Esophagus muscularis mucosa (tissue), 4 donors: Measurements from ENCODE around the gene BCL7C. TPM values are rescaled to one million over a fixed set of nuclear protein-coding genes. Genes with fewer than 3 reads are reported as not detected.
"Not testable (repeated sequence)": the region's sequence is repeated elsewhere in the genome, so short reads cannot be mapped to it uniquely, and the experiment has no call there.

Experiments
- DNase-seq: peaks from one replicate; pipeline ENCODE4 v3.0.0-alpha.2; 2017; ENCODE audit errors: extremely low spot score
- H3K27ac ChIP-seq, 4 donors: fragments of 200-600 bp; sonication (generic); replicated peaks in 1 of 4; 1 replicate in 3 of 4; 2 replicates in 1 of 4; pipeline ENCODE4 v1.5.1; 2016 to 2019; ENCODE audit warnings: mild to moderate bottlenecking in 1 of 4
- H3K27me3 ChIP-seq, 4 donors: fragments of 200-600 bp; sonication (generic); one replicate each; pipeline versions ENCODE4 v1.5.1 to v1.6.0; 2016 to 2019
- H3K36me3 ChIP-seq, 4 donors: fragments of 200-600 bp; sonication (generic); one replicate each; pipeline ENCODE4 v1.5.1; 2016 to 2019
- H3K4me1 ChIP-seq, 4 donors: fragments of 200-600 bp; sonication (generic); one replicate each; pipeline ENCODE4 v1.5.1; 2016 to 2019
- H3K4me3 ChIP-seq, 4 donors: fragments of 200-600 bp; sonication (generic); 1 replicate in 2 of 4; 2 replicates in 2 of 4; pipeline ENCODE4 v1.5.1; 2016 to 2019; ENCODE audit warnings: mild to moderate bottlenecking in 4 of 4, moderate library complexity in 1 of 4
- H3K9me3 ChIP-seq, 4 donors: fragments of 200-600 bp; sonication (generic); 1 replicate in 3 of 4; 2 replicates in 1 of 4; pipeline ENCODE4 v1.5.1; 2016 to 2019
- EP300 ChIP-seq: sonication (generic); formaldehyde crosslinking; IDR thresholded peaks from one replicate; pipeline ENCODE4 v1.6.1; 2017; ENCODE audit warnings: antibody characterized with exemption
- POLR2A ChIP-seq: fragments of 450-650 bp; IDR thresholded peaks from one replicate; pipeline ENCODE4 v1.6.1; 2017; ENCODE audit warnings: antibody characterized with exemption, moderate library complexity, mild to moderate bottlenecking, low read depth
- POLR2AphosphoS5 ChIP-seq, 2 donors: sonication (generic); formaldehyde crosslinking; IDR thresholded peaks; one replicate each; pipeline ENCODE4 v1.6.1; 2017; ENCODE audit warnings: antibody characterized with exemption in 2 of 2
- WGBS: methylation state at CpG from one replicate; pipeline ENCODE4 v1.1.5; 2018; 5-methylcytosine and 5-hydroxymethylcytosine counted together
- intact Hi-C: fragments of 100-400 bp; cut with DNase I; formaldehyde crosslinking; loops from one replicate; pipeline ENCODE4 v1.15.1; 2023
- total RNA-seq, 4 donors: library from RNA; depleted of rRNA; stranded (reverse); fragments of >200 nt; gene quantifications; one replicate each; pipeline versions ENCODE4 v1.1.0 to v1.2.1, GENCODE V29; 2016
- TF ChIP-seq, protein P1 (sequence below), 3 experiments: fragments of 200-600 bp in 2 of 3; fragments of 450-650 bp in 1 of 3; sonication (generic) in 2 of 3; IDR thresholded peaks; one replicate each; pipeline ENCODE4 v1.5.1; 2017 to 2019; ENCODE audit warnings: antibody characterized with exemption in 3 of 3, mild to moderate bottlenecking in 2 of 3, moderate library complexity in 1 of 3

BCL7C gene
- total RNA-seq, result 10 to 100 TPM; 42.1 to 57.9 (median 45.5) TPM

DNA sequence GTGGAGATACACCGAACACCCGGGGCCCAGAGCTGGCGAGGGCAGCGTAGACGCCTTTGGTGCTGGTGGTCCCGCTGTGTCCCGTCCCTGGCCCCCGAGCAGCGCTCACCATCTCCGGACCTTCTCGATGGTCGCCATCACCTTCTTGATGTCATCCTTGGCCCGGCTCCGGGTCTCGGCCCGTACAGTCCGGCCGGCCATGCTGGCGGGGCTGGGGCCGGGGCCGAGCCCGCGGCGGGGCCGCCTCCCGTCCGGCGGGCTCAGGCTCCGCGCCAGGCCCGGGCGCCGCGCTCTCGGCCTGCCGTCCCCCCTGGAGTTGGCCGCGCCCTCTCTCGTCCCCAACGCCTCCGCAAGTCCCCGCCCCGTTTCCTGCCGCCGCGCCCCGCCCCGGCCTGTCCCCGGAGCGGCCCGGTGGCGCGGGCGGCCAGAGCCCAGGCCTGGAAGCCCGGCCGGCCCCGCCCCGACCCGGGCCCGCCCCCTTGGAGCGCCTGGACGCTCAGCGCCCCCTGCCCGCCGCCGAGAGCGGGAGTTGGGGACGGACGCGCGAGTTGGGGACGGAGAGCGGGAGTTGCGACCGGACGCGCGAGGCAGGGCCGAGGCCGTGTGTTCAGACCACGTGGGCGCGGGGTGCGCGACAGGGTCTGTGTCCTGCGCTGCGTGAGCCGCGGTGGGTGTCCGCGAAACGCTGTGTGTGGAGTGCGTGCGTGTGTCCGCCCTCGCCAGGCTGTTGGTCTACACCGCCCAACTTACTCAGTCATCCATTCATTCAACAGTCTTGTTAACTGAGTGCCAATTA, at the start of gene BCL7C:
Gene BCL7C (minus strand): TSS at position 334 of the 796 bp plus-strand sequence. CDS start 133 bp downstream, at position 201.
- TF ChIP-seq EP300 (no peak), POLR2AphosphoS5 (IDR thresholded peaks at IDR 0.05) (peak; percentile 61 to 63), POLR2A (no peak)
- TF ChIP-seq, protein P1, sequence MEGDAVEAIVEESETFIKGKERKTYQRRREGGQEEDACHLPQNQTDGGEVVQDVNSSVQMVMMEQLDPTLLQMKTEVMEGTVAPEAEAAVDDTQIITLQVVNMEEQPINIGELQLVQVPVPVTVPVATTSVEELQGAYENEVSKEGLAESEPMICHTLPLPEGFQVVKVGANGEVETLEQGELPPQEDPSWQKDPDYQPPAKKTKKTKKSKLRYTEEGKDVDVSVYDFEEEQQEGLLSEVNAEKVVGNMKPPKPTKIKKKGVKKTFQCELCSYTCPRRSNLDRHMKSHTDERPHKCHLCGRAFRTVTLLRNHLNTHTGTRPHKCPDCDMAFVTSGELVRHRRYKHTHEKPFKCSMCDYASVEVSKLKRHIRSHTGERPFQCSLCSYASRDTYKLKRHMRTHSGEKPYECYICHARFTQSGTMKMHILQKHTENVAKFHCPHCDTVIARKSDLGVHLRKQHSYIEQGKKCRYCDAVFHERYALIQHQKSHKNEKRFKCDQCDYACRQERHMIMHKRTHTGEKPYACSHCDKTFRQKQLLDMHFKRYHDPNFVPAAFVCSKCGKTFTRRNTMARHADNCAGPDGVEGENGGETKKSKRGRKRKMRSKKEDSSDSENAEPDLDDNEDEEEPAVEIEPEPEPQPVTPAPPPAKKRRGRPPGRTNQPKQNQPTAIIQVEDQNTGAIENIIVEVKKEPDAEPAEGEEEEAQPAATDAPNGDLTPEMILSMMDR (IDR thresholded peaks at IDR 0.05), result peak; percentile 55 to 66 (median 55)
- WGBS, result no CpG with 5 or more reads among the region's 97 CpGs
- H3K4me1 ChIP-seq, result peaks cover 35 to 48% (median 44%) of the 10 kb centered on the region in 4 donors
- peaks cover 0 to 34% (median 32%) of the 10 kb centered on the region in 4 donors for H3K36me3 ChIP-seq
- H3K27me3 ChIP-seq, result no peaks in the 10 kb centered on the region
- peak within 1 kb of the TSS; percentile 96 to 99 (median 98) for H3K27ac ChIP-seq
- peak within 1 kb of the TSS; percentile 70 to 89 (median 82) for H3K4me3 ChIP-seq
- H3K9me3 ChIP-seq, result no peaks in the 10 kb centered on the region
- peak; percentile 96 for DNase-seq
- intact Hi-C loops, result no loop called here

DNA sequence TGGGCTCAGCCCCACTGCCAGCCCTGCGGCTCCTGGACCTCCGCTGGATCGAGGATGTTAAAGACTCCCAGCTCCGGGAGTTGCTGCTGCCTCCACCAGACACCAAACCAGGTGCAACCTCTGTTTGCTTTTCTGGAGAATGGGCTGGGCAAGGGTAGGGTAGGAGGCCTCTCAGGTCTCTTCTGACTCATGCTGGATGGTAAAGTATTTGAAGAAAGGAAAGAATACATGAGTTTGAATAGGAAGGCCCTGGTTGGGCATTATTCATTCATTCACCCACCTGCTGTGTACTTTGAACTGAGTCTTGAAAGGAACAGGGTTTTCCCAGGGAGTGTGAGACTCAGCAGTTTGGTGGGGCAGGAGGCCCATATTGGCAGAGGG, 48.5 kb upstream of the BCL7C start:
- H3K4me1 ChIP-seq, result peaks cover 4 to 21% (median 20%) of the 10 kb centered on the region in 4 donors
- no peak for DNase-seq
- H3K27ac ChIP-seq, result peak overlapping the region in 3 of 4 donors; percentile 4 to 64 (median 20)
- intact Hi-C loops, result no loop called here
- peaks cover 0 to 68% (median 39%) of the 10 kb centered on the region in 4 donors for H3K36me3 ChIP-seq
- no peaks in the 10 kb centered on the region for H3K27me3 ChIP-seq
- H3K4me3 ChIP-seq, result no peak overlapping the region
- TF ChIP-seq, protein P1 (IDR thresholded peaks at IDR 0.05), result no peak
- TF ChIP-seq POLR2AphosphoS5 (IDR thresholded peaks at IDR 0.05) (no peak), EP300 (no peak), POLR2A (no peak)
- H3K9me3 ChIP-seq, result no peaks in the 10 kb centered on the region
- no CpG with 5 or more reads among the region's 4 CpGs for WGBS

DNA sequence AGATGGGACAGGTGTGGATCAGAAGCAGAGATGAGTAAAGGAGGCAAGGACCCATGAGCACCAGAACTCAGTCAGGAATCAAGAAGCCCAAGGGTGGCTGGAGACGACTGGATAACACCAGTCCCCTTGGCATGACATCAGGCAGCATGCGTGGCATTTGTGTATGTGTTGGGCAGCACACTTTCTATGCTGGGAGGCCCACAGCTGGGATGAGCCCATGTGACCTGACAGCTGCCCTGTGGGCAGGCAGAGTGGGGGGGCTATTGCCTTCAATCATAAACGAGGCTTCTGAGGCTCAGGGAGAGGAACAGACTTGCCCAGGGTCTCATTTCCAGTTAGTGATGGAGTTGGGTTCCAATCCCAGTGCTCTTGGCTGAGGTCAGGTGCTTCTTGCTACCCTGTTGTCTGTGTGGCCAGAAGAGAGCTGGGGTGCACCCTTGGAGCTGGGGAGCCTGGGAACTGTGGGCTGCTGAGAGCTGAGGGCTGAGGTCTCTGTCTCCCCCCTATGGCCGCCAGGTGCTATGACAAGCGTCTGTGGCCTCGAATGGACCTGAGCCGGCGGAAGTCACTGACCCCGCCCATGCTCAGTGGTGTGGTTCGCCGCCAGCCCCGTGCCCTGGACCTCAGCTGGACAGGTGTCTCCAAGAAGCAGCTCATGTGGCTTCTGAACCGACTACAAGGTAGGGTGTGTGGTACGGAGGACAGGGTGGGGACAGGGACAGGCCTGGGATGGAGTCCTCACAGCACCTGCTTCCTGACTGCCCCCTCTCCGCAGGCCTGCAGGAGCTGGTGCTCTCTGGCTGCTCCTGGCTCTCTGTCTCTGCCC, 47.9 kb upstream of the BCL7C start:
- Histone ChIP-seq H3K36me3 (peaks cover 0 to 68% (median 41%) of the 10 kb centered on the region in 4 donors), H3K4me3 (no peak overlapping the region), H3K9me3 (no peaks in the 10 kb centered on the region), H3K4me1 (peaks cover 4 to 21% (median 20%) of the 10 kb centered on the region in 4 donors), H3K27ac (peak overlapping the region in 3 of 4 donors; percentile 4 to 64 (median 20)), H3K27me3 (no peaks in the 10 kb centered on the region)
- WGBS, result 25% methylated on average over 10 of the region's 15 CpGs
- intact Hi-C loops, result no loop called here
- TF ChIP-seq, protein P1 (IDR thresholded peaks at IDR 0.05), result peak; percentile 80 to 95 (median 87)
- TF ChIP-seq POLR2AphosphoS5 (IDR thresholded peaks at IDR 0.05) (peak in 1 of 2 donors; percentile 44), POLR2A (no peak)
- no peak for DNase-seq

DNA sequence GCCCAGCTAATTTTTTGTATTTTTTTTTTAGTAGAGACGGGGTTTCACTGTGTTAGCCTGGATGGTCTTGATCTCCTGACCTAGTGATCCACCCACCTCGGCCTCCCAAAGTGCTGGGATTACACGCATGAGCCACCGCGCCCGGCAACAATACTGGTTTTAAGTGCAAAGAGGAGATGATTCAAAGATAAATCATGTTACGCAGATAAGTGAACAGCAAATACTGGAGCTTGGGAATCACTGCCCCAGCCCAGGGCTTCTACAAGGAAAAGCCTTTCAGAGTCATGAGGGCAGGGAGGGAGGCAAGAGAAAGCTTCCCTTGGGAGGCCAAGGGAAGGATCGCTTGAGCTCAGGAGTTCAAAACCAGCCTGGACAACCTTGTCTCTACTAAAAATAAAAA, 45.7 kb upstream of the BCL7C start:
- H3K27ac ChIP-seq, intact Hi-C loops, H3K27me3 ChIP-seq, H3K9me3 ChIP-seq, H3K4me3 ChIP-seq, DNase-seq: not testable (repeated sequence)
- Histone ChIP-seq H3K36me3 (peaks cover 0 to 64% (median 43%) of the 10 kb centered on the region in 4 donors), H3K4me1 (peaks cover 4 to 28% (median 21%) of the 10 kb centered on the region in 4 donors)
- WGBS, result 89% methylated on average over 7 of the region's 8 CpGs

DNA sequence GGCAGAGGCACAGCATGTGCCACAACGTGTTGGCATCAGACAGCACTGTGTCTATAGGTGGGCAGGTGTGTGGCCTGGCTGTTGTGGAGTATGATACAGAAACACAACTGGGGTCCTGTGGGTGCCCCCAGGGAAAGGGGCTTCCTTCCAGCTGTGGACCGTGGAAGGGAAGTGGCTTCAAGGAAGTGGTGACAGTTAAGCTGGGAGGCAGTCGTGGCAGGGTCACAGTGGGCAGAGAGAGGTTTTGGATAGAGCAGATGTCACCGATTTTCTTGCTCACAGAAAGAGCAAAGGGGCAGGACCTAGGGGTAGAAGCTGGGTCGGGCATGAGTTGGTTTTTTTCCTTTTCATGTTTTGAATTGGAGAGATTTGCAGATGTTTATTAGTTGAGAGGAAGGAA, 43.8 kb upstream of the BCL7C start:
- DNase-seq, result no peak
- H3K27me3 ChIP-seq, result no peaks in the 10 kb centered on the region
- peaks cover 3 to 64% (median 40%) of the 10 kb centered on the region in 4 donors for H3K36me3 ChIP-seq
- no peak overlapping the region for H3K4me3 ChIP-seq
- peak overlapping the region; percentile 35 to 48 (median 44) for H3K27ac ChIP-seq
- TF ChIP-seq POLR2A, result no peak
- no peak for TF ChIP-seq POLR2AphosphoS5 (IDR thresholded peaks at IDR 0.05)
- TF ChIP-seq, protein P1 (IDR thresholded peaks at IDR 0.05), result no peak
- TF ChIP-seq EP300, result no peak
- 63% methylated on average over 5 of the region's 5 CpGs for WGBS
- H3K4me1 ChIP-seq, result peaks cover 4 to 28% (median 21%) of the 10 kb centered on the region in 4 donors
- intact Hi-C loops, result no loop called here
- no peaks in the 10 kb centered on the region for H3K9me3 ChIP-seq
